ENCODE measurements around the gene HSPA9.
"Not testable (repeated sequence)": the region's sequence is repeated elsewhere in the genome, so short reads cannot be mapped to it uniquely, and the experiment has no call there.

HSPA9 gene

GRCh38 chr5:138515556-138516245 is 59.5 kb downstream of the HSPA9 start:
- no peak overlapping the region for H3K4me3 ChIP-seq (ENCODE audit: low read depth, low read length)
- no peak for DNase-seq (ENCODE audit: low read depth)
- no peak for TF ChIP-seq MYC (IDR thresholded peaks at IDR 0.05; ENCODE audit: low read depth, low read length)

- no peak overlapping the region for H3K4me3 ChIP-seq (ENCODE audit: low read depth, low read length)
- no peak for DNase-seq (ENCODE audit: low read depth)
- no peak for TF ChIP-seq POLR2A (IDR thresholded peaks at IDR 0.05; ENCODE audit: extremely low read depth, insufficient read length)
- TF ChIP-seq, protein P1, sequence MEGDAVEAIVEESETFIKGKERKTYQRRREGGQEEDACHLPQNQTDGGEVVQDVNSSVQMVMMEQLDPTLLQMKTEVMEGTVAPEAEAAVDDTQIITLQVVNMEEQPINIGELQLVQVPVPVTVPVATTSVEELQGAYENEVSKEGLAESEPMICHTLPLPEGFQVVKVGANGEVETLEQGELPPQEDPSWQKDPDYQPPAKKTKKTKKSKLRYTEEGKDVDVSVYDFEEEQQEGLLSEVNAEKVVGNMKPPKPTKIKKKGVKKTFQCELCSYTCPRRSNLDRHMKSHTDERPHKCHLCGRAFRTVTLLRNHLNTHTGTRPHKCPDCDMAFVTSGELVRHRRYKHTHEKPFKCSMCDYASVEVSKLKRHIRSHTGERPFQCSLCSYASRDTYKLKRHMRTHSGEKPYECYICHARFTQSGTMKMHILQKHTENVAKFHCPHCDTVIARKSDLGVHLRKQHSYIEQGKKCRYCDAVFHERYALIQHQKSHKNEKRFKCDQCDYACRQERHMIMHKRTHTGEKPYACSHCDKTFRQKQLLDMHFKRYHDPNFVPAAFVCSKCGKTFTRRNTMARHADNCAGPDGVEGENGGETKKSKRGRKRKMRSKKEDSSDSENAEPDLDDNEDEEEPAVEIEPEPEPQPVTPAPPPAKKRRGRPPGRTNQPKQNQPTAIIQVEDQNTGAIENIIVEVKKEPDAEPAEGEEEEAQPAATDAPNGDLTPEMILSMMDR (IDR thresholded peaks at IDR 0.05; ENCODE audit: low read depth, low read length) = no peak
- TF ChIP-seq, protein P2, sequence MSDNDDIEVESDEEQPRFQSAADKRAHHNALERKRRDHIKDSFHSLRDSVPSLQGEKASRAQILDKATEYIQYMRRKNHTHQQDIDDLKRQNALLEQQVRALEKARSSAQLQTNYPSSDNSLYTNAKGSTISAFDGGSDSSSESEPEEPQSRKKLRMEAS (IDR thresholded peaks at IDR 0.05; ENCODE audit: low read depth, low read length) = no peak
- TF ChIP-seq MYC (IDR thresholded peaks at IDR 0.05; ENCODE audit: low read depth, low read length) = no peak
These were observed 61.2 kb downstream of the HSPA9 start for GRCh38 chr5:138514021-138514420.

- no peak overlapping the region for H3K4me3 ChIP-seq (ENCODE audit: low read depth, low read length)
- TF ChIP-seq, protein P2 (IDR thresholded peaks at IDR 0.05; ENCODE audit: low read depth, low read length) = no peak
- TF ChIP-seq, protein P1 (IDR thresholded peaks at IDR 0.05; ENCODE audit: low read depth, low read length) = no peak
- TF ChIP-seq MYC (IDR thresholded peaks at IDR 0.05; ENCODE audit: low read depth, low read length) = no peak
- no peak for TF ChIP-seq POLR2A (IDR thresholded peaks at IDR 0.05; ENCODE audit: extremely low read depth, insufficient read length)
- no peak for DNase-seq (ENCODE audit: low read depth)
These were observed 66.2 kb downstream of the HSPA9 start for GRCh38 chr5:138508958-138509357.

GRCh38 chr5:138507485-138507884 is 67.7 kb downstream of the HSPA9 start:
- peak; percentile 60 for DNase-seq (ENCODE audit: low read depth)
- not testable (repeated sequence) for H3K4me3 ChIP-seq (ENCODE audit: low read depth, low read length)

- DNase-seq (ENCODE audit: low read depth) = no peak
- TF ChIP-seq, protein P2 (IDR thresholded peaks at IDR 0.05; ENCODE audit: low read depth, low read length) = no peak
- TF ChIP-seq POLR2A (IDR thresholded peaks at IDR 0.05; ENCODE audit: extremely low read depth, insufficient read length) (no peak), MYC (IDR thresholded peaks at IDR 0.05; ENCODE audit: low read depth, low read length) (no peak)
- TF ChIP-seq, protein P1 (IDR thresholded peaks at IDR 0.05; ENCODE audit: low read depth, low read length) = no peak
- H3K4me3 ChIP-seq (ENCODE audit: low read depth, low read length) = no peak overlapping the region
These were observed 68.6 kb downstream of the HSPA9 start for GRCh38 chr5:138506370-138507306.

GRCh38 chr5:138504799-138505198 is 70.4 kb downstream of the HSPA9 start:
- TF ChIP-seq, protein P1 (IDR thresholded peaks at IDR 0.05; ENCODE audit: low read depth, low read length) = no peak
- TF ChIP-seq POLR2A (IDR thresholded peaks at IDR 0.05; ENCODE audit: extremely low read depth, insufficient read length) (no peak), MYC (IDR thresholded peaks at IDR 0.05; ENCODE audit: low read depth, low read length) (no peak)
- TF ChIP-seq, protein P2 (IDR thresholded peaks at IDR 0.05; ENCODE audit: low read depth, low read length) = no peak
- H3K4me3 ChIP-seq (ENCODE audit: low read depth, low read length) = no peak overlapping the region
- no peak for DNase-seq (ENCODE audit: low read depth)
